Measurements from ENCODE around the gene MYLK3. TPM values are rescaled to one million over a fixed set of nuclear protein-coding genes. Genes with fewer than 3 reads are reported as not detected.

The MYLK3 gene
- total and polyA plus RNA-seq, 2 of the 4 experiments (the other 2 are of a cell fraction): under 0.01 to 0.03 TPM

GRCh38 chr16:46788891-46789474, 40.8 kb upstream of the MYLK3 start:
- Histone ChIP-seq H4K20me1 (ENCODE audit: insufficient read depth, low read length) (no peaks in the 10 kb centered on the region), H3K9ac (ENCODE audit: low read depth, low read length) (no peak overlapping the region), H3K18ac (ENCODE audit: low read depth, low read length) (no peak overlapping the region), H4K8ac (ENCODE audit: low read depth in 2 of 2, low read length in 2 of 2) (no peak overlapping the region; a peak in 1 of 4 replicates), H3K56ac (ENCODE audit: extremely low read depth, insufficient read depth, low read length) (no peak overlapping the region), H3K14ac (replicated peaks; ENCODE audit: low read depth, low read length) (no peak overlapping the region), H3K27ac (ENCODE audit: insufficient read depth, low read length) (no peak overlapping the region), H3K9me1 (ENCODE audit: insufficient read depth, low read length) (peaks cover 3% of the 10 kb centered on the region; the same call in 1 of the 2 replicates), H3K9me3 (ENCODE audit: control insufficient read depth, insufficient read depth, low read length) (peaks cover 2% of the 10 kb centered on the region; the same call in 1 of the 2 replicates), H2BK5ac (ENCODE audit: low read depth, low read length, poor library complexity, severe bottlenecking) (no peak overlapping the region), H2BK20ac (ENCODE audit: low read depth, low read length) (no peak overlapping the region), H3K4me3 (ENCODE audit: insufficient read depth, low read depth, low read length) (no peak overlapping the region), H4K5ac (ENCODE audit: low read depth, low read length) (no peak overlapping the region; the same call in 1 of the 2 replicates), H3K4me1 (ENCODE audit: control insufficient read depth, insufficient read depth, low read length) (peaks cover 4% of the 10 kb centered on the region), H3K36me3 (ENCODE audit: control insufficient read depth, insufficient read depth, low read length) (peaks cover 1% of the 10 kb centered on the region; the same call in 1 of the 2 replicates), H3K27me3 (ENCODE audit: control insufficient read depth, insufficient read depth, low read length) (no peaks in the 10 kb centered on the region), H2AK5ac (ENCODE audit: low read depth, low read length) (no peak overlapping the region), H3K4ac (ENCODE audit: low read depth, low read length) (no peak overlapping the region), H3K23ac (ENCODE audit: low read depth, low read length) (no peak overlapping the region), H2BK120ac (ENCODE audit: low read depth, low read length) (no peak overlapping the region), H3K4me2 (ENCODE audit: low read depth, low read length) (no peak overlapping the region), H2AK9ac (replicated peaks; ENCODE audit: low read depth, low read length, poor library complexity) (no peak overlapping the region), H2BK15ac (ENCODE audit: low read depth, low read length) (no peak overlapping the region), H2AFZ (replicated peaks; ENCODE audit: low read length, poor library complexity) (no peak overlapping the region), H3K79me1 (ENCODE audit: low read depth in 1 of 2, low read length in 2 of 2) (peaks cover 0 to 8% of the 10 kb centered on the region in 2 experiments; a peak in 3 of 4 replicates), H4K91ac (ENCODE audit: insufficient read depth, low read depth, low read length) (no peak overlapping the region)
- ChIA-PET POLR2A (ENCODE audit: unreplicated experiment) (no interaction called here), CTCF (no interaction called here)
- no CpG with 5 or more reads among the region's 3 CpGs for WGBS, 2 experiments (ENCODE audit: extremely low coverage in 2 of 2, insufficient read length in 1 of 2)
- intact Hi-C loops (cut with micrococcal nuclease) (no loop called here), dilution Hi-C loops (cut with HindIII; ENCODE audit: low sequenced_read_pairs, unreplicated experiment) (no loop called here), in situ Hi-C loops (cut with MboI; ENCODE audit: low sequenced_read_pairs) (no loop called here)
- DNase-seq (no peak), ATAC-seq (ENCODE audit: low read depth) (no peak)
- BruUV-seq (replicated peaks): no TSS peak
- TF ChIP-seq FOS (IDR thresholded peaks at IDR 0.05; ENCODE audit: low read depth, low read length): no peak
- TF ChIP-seq CHD1 (IDR thresholded peaks at IDR 0.05; ENCODE audit: low read depth, low read length): no peak
- no peak for TF ChIP-seq BHLHE40 (IDR thresholded peaks at IDR 0.05; ENCODE audit: low read depth, low read length)
- TF ChIP-seq NFE2L2 (IDR thresholded peaks at IDR 0.05; ENCODE audit: low read depth, low read length): no peak
- TF ChIP-seq POLR2A (IDR thresholded peaks at IDR 0.05; ENCODE audit: low read depth, low read length): no peak
- no peak for TF ChIP-seq RFX5 (IDR thresholded peaks at IDR 0.05; ENCODE audit: low read depth, low read length)
- no peak for TF ChIP-seq ELK1 (IDR thresholded peaks at IDR 0.05; ENCODE audit: borderline replicate concordance, low read depth, low read length)
- TF ChIP-seq MAZ (IDR thresholded peaks at IDR 0.05; ENCODE audit: borderline replicate concordance, low read depth, low read length): no peak
- TF ChIP-seq CTCF (conservative IDR thresholded peaks at IDR 0.05; ENCODE audit: low read depth, low read length): no peak
- TF ChIP-seq RAD21 (IDR thresholded peaks at IDR 0.05; ENCODE audit: low read length): no peak
- no peak for TF ChIP-seq USF2 (IDR thresholded peaks at IDR 0.05; ENCODE audit: low read depth, low read length)
- no peak for TF ChIP-seq MXI1 (IDR thresholded peaks at IDR 0.05; ENCODE audit: borderline replicate concordance, low read depth, low read length)
- no peak for TF ChIP-seq RCOR1 (IDR thresholded peaks at IDR 0.05; ENCODE audit: insufficient replicate concordance, low read length)
- no peak for TF ChIP-seq SMC3 (IDR thresholded peaks at IDR 0.05; ENCODE audit: low read depth, low read length)
- TF ChIP-seq MAFK (IDR thresholded peaks at IDR 0.05; ENCODE audit: low read depth, low read length): no peak
- no peak for TF ChIP-seq CEBPB (IDR thresholded peaks at IDR 0.05; ENCODE audit: low read depth, low read length)
